ENCODE measurements around the gene CCL15. TPM values are rescaled to one million over a fixed set of nuclear protein-coding genes. Genes with fewer than 3 reads are reported as not detected.
A peak's percentile ranks its signal among the peaks of the same experiment; 100 is the strongest.

CCL15 gene
- total and polyA plus RNA-seq, 2 of the 13 experiments (the other 11 are each of a cell fraction or from before 2014, with no cell fraction given), result 29.2 to 45.9 TPM

DNA sequence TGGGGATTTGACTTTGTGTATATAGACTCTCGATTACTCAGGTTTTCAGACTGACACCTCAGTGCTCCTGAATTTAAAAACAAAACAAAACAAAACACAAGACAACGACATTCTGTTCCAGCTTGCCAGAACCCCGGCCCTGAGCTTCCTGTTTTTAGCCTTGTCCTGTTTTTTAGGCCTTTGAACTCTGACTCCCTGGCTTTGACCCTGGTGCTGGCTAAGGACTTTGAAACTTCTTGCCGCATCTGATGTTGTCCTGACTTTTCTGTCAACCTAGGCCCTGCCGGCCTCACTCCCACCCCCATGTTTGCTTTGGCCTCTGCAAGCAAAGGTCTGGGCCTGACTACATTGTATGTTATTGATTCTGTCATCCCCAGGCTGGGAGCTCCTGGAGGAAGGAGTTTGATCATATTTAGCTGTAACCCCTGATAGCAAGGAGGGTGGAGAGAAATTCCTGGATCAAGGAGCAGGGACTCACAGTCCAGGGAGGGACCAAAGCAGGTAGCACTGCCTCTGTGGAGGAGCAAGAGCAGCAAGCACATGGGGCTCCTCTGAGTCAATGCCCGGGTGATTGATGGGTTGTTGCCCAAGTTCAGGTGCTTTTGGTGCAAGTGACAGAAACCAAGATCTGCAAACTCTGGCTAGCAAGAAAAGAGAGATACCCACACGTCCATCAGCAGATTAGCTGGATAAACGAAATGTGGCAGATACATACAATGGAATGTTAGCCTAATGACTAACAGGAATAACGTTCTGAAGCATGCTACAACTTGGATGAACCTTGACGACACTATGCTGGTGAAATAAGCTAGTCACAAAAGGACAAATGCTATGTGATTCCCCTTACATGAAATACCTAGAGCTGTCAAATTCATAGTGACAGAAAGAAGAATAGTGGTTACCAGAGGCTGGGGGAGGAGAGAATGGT, 27.8 kb downstream of the CCL15 start (continued):
- TF ChIP-seq RERE (CRISPR knock-in tag; IDR thresholded peaks at IDR 0.05; ENCODE audit: low read depth) (peak; percentile 96), ZNF747 (CRISPR knock-in tag; IDR thresholded peaks at IDR 0.05; ENCODE audit: borderline replicate concordance) (peak; percentile 20), ZNF510 (CRISPR knock-in tag; IDR thresholded peaks at IDR 0.05; ENCODE audit: low read depth) (no peak), GTF3A (CRISPR knock-in tag; conservative IDR thresholded peaks at IDR 0.05) (no peak), MAFF (IDR thresholded peaks at IDR 0.05; ENCODE audit: low read depth, low read length) (peak; percentile 68), SIX4 (CRISPR knock-in tag; IDR thresholded peaks at IDR 0.05) (peak; percentile 87), ARNT (IDR thresholded peaks at IDR 0.05) (no peak), GFI1 (CRISPR knock-in tag; IDR thresholded peaks at IDR 0.05; ENCODE audit: borderline replicate concordance) (peak; percentile 88), ATF1 (CRISPR knock-in tag; IDR thresholded peaks at IDR 0.05) (peak; percentile 80), CEBPB (IDR thresholded peaks at IDR 0.05; ENCODE audit: borderline replicate concordance, low read depth, low read length) (peak; percentile 62), MXI1 (IDR thresholded peaks at IDR 0.05; ENCODE audit: borderline replicate concordance, low read depth, low read length) (peak; percentile 66; the same call in 1 of the 3 replicates), YY1 (IDR thresholded peaks at IDR 0.05; ENCODE audit: insufficient read depth, insufficient replicate concordance, low read depth, low read length) (peak; percentile 59), MEIS2 (CRISPR knock-in tag; IDR thresholded peaks at IDR 0.05) (peak; percentile 97), FOXA3 (CRISPR knock-in tag; IDR thresholded peaks at IDR 0.05) (peak; percentile 97), HNRNPUL1 (IDR thresholded peaks at IDR 0.05; ENCODE audit: low read depth, low read length) (no peak), ASH2L (IDR thresholded peaks at IDR 0.05; ENCODE audit: insufficient read length, low read depth, low read length) (peak; percentile 99), ZFP1 (CRISPR knock-in tag; IDR thresholded peaks at IDR 0.05) (peak; percentile 87), ZNF350 (CRISPR knock-in tag; IDR thresholded peaks at IDR 0.05; ENCODE audit: borderline replicate concordance, low read depth) (peak; percentile 95; the same call in 1 of the 2 replicates), ZNF12 (CRISPR knock-in tag; IDR thresholded peaks at IDR 0.05) (peak; percentile 87), KMT2B (CRISPR knock-in tag; IDR thresholded peaks at IDR 0.05) (no peak; the same call in 1 of the 2 replicates), EP300 (IDR thresholded peaks at IDR 0.05; ENCODE audit: low read depth in 2 of 2, low read length in 2 of 2) (peak; percentile 90 to 97), EP300 (CRISPR knock-in tag; IDR thresholded peaks at IDR 0.05; ENCODE audit: borderline replicate concordance) (peak; percentile 99)
- TF ChIP-seq, protein P1, sequence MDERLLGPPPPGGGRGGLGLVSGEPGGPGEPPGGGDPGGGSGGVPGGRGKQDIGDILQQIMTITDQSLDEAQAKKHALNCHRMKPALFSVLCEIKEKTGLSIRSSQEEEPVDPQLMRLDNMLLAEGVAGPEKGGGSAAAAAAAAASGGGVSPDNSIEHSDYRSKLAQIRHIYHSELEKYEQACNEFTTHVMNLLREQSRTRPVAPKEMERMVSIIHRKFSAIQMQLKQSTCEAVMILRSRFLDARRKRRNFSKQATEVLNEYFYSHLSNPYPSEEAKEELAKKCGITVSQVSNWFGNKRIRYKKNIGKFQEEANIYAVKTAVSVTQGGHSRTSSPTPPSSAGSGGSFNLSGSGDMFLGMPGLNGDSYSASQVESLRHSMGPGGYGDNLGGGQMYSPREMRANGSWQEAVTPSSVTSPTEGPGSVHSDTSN (CRISPR knock-in tag; IDR thresholded peaks at IDR 0.05), result peak; percentile 69
